DMS114 treated with DMSO at 0.1 percent for 48 hours (cell line): ENCODE measurements around the gene PKDREJ.
"Not testable (repeated sequence)": the region's sequence is repeated elsewhere in the genome, so short reads cannot be mapped to it uniquely, and the experiment has no call there.

ENCODE experiments used
- DNase-seq: peaks from one replicate; lab custom pipeline; 2025; ENCODE audit not compliant: unreplicated experiment; lab: John Stamatoyannopoulos, UW

The PKDREJ gene

GRCh38 chr22:46267431-46268279 is 4.5 kb upstream of the PKDREJ start, which contains the start of gene TTC38:
Gene TTC38, plus strand, starts transcription at chr22:46268008. Its CDS starts 32 bp downstream, at chr22:46268040.
- DNase-seq: peak; percentile 61

DNA sequence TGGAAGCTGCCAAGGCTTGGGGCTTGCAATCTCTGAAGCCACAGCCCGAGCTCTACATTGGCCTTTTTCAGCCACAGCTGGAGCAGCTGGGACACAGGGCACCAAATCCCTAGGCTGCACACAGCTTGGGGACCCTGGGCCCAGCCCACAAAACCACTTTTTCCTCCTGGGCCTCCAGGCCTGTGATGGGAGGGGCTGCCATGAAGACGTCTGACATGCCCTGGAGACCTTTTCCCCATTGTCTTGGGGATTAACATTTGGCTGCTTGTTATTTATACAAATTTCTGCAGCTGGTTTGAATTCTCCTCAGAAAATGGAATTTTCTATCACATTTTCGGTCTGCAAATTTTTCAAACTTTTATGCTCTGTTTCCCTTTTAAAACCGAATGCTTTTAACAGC is 2.5 kb upstream of the PKDREJ start:
- not testable (repeated sequence) for DNase-seq

DNA sequence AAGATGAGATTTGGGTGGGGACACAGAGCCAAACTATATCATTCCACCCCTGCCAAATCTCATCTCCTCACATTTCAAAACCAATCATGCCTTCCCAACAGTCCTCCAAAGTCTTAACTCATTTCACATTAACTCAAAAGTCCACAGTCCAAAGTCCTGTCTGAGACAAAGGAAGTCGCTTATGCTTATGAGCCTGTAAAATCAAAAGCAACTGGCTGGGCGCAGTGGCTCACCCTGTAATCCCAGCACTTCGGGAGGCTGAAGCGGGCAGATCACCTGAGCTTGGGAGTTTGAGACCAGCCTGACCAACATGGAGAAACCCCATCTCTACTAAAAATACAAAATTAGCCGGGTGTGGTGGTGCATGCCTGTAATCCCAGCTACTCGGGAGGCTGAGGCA is 1.4 kb upstream of the PKDREJ start:
- not testable (repeated sequence) for DNase-seq

DNA sequence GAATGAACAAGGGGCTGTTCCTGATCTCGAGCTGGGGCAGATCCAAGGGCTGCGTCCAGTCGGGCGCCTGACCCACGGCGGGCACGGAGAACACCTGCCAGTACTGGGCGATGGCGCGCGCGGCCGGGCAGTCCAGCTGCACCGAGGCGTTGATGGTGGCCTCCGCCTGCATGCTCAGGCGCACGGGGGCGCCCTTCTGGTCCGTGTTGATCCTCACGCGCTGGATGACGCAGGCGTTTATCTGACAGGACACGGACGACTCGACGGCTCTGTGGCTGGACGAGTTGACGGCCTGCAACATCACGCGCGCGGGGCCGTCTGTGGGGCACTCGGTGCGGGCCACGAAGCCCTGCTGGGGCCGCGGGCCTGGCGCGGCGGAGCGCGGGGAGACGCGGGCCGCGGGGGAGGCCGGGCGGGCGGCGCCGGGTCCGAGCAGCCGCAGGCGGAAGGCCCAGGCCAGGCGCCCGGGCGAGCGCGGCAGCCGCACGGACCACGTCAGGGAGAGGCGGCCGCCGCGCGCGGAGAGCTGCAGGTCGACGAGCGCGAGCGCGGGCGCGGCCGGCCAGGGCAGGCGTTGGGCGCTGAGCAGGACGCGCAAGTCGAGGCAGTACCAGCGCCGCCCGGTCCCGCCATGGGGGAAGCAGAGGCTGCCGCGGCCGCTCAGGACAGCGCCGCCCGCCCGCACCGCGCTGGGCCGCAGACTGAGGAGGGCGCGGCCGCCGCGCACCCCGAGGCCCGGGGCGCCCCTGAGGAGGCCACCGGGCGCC is 511 bp downstream of the PKDREJ start:
- DNase-seq: no peak

GRCh38 chr22:46260038-46260437 is 3.1 kb downstream of the PKDREJ start:
- no peak for DNase-seq

- no peak for DNase-seq
Measured at GRCh38 chr22:46259374-46259773, 3.8 kb downstream of the PKDREJ start.

DNA sequence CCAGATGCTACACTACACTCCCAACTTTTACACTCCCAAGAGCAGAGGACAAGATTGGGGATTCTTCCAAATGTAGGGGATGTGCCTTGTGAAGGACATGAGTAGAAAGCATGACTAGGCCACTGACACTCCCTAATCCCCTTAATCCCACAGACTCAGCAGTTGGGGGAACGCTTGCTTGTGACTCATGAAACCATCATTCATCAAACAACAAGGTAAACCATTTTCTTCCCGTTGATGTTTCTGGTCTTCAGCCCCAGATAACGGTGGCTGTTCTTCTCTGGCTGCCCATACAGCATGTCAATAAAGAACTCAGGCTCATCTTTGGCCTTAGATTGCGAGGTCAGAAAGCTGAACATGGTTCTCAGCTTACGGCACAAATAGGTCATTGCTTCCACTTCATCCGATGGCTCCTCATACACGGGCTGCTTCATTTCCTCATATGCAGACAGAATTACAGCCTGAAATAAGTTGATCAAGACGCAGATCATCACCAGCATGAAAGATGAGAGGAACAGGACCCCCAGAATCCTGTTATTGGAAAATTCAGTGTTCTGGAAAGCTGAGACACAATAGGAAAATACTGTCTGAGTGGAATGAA is 6.7 kb downstream of the PKDREJ start:
- DNase-seq: no peak

- DNase-seq: no peak
Measured at GRCh38 chr22:46251816-46252380, 11.2 kb downstream of the PKDREJ start.

- no peak for DNase-seq
Measured at GRCh38 chr22:46251266-46251665, 11.9 kb downstream of the PKDREJ start.

- DNase-seq: no peak
Measured at GRCh38 chr22:46250783-46251125, 12.4 kb downstream of the PKDREJ start.

DNA sequence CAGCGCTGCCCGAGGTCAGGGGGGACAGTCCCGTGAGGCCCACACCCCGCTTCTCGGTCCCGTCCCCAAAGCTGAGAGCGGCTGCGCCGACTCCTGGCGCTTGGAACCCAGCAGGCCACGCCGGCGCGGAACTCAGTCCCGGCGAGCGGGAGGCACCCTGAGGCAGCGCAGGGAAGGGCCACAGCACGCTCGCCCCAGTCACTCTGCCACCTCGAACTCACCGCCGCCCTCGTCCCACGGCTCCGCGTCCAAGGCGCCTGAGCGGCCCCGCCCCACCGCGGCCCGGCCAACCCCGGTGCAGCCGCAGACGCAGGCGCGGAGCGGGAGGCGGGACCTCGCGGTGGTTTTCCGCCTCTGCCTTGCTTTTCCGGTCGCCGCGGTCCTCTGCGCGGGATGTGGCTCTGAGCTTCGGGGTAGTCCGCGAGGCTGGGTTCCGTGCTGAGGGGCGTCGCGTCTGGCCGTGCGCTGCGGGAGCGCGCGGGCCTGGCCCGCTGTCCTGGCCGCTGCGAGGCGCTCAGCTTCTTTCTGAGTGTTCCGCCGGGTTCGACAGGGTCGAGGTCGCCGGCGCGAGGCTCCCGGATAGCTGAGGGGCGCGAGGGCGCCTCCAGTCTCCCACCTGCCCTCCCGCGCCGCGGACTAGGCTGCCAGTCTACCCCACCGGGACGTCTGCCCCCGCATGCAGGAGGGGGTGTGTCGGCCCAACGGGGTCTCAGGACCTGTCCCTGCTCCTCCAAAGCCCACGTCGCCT is 12.9 kb downstream of the PKDREJ start, which contains the start of gene CDPF1:
TSS of gene CDPF1 (minus strand) at position 259 of the 748 bp plus-strand sequence. CDS start 2,009 bp downstream, outside the sequence.
- peak; percentile 55 for DNase-seq

DNA sequence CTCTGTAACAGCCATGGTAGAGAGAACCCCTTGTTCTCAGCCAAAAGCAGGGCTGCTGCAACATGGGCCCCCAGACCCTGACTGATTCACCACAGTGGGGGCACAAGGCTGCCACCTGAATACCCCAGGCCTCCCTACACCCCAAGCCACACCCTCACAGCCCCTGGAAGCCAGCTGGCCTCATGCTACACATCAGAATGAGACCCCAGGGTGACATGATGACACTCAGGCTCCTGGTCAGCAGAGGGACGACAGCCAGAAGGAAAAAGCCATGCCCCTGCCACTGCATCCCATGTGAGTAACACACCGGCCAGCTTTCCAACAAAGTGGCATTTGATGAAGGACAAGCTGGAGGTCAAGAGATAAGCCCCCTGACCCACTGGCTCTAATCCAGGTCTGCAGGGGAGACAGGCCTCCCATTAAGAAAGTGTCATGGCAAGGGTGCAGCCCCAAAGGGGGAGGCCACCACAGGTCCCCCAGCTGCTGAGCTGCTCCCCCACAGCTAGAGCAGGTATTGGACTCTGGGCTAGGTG is 15.6 kb downstream of the PKDREJ start:
- no peak for DNase-seq

DNA sequence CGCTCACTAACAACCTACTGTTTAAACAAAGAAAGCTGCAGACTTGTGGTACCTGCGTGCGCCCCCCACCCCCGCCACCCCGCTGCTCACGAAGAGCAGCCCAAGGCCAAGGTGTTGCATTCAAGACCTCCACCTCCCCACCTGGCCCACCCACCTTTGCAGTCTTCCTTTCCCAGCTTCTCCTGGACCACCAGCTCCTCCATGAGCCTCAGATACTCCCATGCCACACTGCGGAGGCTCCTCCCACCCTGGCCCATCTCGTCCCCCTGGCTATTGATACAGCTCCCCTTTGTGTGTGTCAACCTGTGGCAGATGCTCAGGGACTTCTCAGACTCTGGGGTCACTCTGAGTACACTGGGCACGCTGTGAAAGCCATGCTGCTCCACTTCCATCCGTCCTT is 17.0 kb downstream of the PKDREJ start:
- no peak for DNase-seq

GRCh38 chr22:46245511-46245910 is 17.6 kb downstream of the PKDREJ start:
- DNase-seq: no peak

DNA sequence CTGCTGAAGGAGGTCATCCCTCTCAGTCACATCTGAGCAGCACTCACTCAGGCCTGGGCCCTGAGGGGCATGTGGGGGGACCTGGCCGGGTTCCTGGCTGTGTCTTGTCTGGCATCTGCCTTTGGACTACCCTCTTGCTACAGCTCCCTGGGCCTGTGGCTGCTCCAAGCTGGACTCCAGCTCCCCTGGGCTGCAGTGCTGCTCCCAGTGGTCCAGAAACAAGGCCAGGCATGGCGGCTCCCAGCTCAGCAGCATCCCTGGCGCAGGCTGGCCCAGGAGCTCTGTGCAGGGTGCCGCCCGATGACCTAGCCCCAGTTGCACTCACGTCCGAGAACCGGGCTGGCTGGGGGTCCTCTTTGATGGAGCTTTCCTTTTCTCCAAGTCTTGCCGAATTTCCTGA is 18.4 kb downstream of the PKDREJ start:
- DNase-seq: no peak

GRCh38 chr22:46242076-46242475 is 21.1 kb downstream of the PKDREJ start:
- DNase-seq: no peak

- DNase-seq: no peak
Measured at GRCh38 chr22:46241396-46242007, 21.6 kb downstream of the PKDREJ start.

- DNase-seq: no peak
Measured at GRCh38 chr22:46240907-46241306, 22.2 kb downstream of the PKDREJ start.

- DNase-seq: no peak
Measured at GRCh38 chr22:46240506-46240905, 22.6 kb downstream of the PKDREJ start.

DNA sequence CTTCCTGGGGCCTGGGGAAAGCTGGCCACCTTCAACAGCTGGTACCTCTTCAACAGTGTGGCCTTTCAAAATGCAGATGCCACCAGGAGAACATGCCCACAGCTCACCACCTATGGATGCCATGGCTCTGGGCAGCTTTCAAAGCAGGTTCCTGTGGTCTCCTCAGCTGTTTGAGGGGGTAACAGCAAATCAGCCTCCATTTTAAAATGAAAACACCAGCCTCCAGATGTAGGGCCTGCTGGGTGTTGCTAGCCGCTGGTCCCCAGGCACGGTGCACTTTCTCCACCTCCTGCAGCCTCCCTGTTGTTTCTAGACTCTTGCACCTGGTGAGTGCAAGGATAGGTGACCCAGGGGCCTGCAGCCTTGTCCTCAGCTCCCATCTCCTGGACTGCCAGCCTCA is 23.1 kb downstream of the PKDREJ start:
- DNase-seq: no peak
